ENCODE measurements around the gene GOT2.
"Not testable (repeated sequence)": the region's sequence is repeated elsewhere in the genome, so short reads cannot be mapped to it uniquely, and the experiment has no call there.

Gene GOT2

GRCh38 chr16:58665200-58665599 is 68.9 kb downstream of the GOT2 start:
- no peak for DNase-seq (ENCODE audit: low read depth, low spot score)
- POLR2A ChIA-PET, result interaction anchor here (0.5 kb wide), 1 partner anchor 22 kb away, joined by 4 read pairs; no protein-coding TSS in a partner anchor
- H3K4me3 ChIP-seq (ENCODE audit: low read depth, low read length), result no peak overlapping the region
- TF ChIP-seq CTCF (IDR thresholded peaks at IDR 0.05; ENCODE audit: insufficient read depth, low read length, missing control alignments), result no peak
- CTCF ChIA-PET, result interaction anchor here (0.9 to 2.9 kb wide), 3 partner anchors 91 to 329 kb away, joined by 3 to 11 read pairs (median 4); no protein-coding TSS in a partner anchor

GRCh38 chr16:58661199-58661830 is 72.8 kb downstream of the GOT2 start:
- peak; percentile 67 for TF ChIP-seq CTCF (IDR thresholded peaks at IDR 0.05; ENCODE audit: insufficient read depth, low read length, missing control alignments)
- DNase-seq (ENCODE audit: low read depth, low spot score), result peak; percentile 56
- ChIA-PET CTCF (interaction anchor here (0.5 to 6.0 kb wide), 32 partner anchors 10 to 364 kb away, joined by 3 to 78 read pairs (median 4); partner anchors contain the start of gene NDRG4), POLR2A (interaction anchor here (1.0 kb wide), 1 partner anchor 23 kb away, joined by 4 read pairs; the partner anchor contains the start of gene SLC38A7)
- no peak overlapping the region for H3K4me3 ChIP-seq (ENCODE audit: low read depth, low read length)

- DNase-seq (ENCODE audit: low read depth, low spot score); POLR2A ChIA-PET; H3K4me3 ChIP-seq (ENCODE audit: low read depth, low read length): not testable (repeated sequence)
- CTCF ChIA-PET, result interaction anchor here (0.8 to 6.0 kb wide), 5 partner anchors 11 to 323 kb away, joined by 3 to 78 read pairs (median 14); no protein-coding TSS in a partner anchor
These were observed 74.2 kb downstream of the GOT2 start for GRCh38 chr16:58659911-58660310.

- CTCF ChIA-PET, result interaction anchor here (1.0 to 6.0 kb wide), 5 partner anchors 148 to 760 kb away, joined by 3 to 78 read pairs (median 8); no protein-coding TSS in a partner anchor
- DNase-seq (ENCODE audit: low read depth, low spot score), result no peak
- POLR2A ChIA-PET, result no interaction called here
- no peak for TF ChIP-seq CTCF (IDR thresholded peaks at IDR 0.05; ENCODE audit: insufficient read depth, low read length, missing control alignments)
- no peak overlapping the region for H3K4me3 ChIP-seq (ENCODE audit: low read depth, low read length)
These were observed 75.3 kb downstream of the GOT2 start for GRCh38 chr16:58658796-58659211.

Measured in AG04449 (cell line).